ENCODE results near the gene ACSM4.

ACSM4 gene

DNA sequence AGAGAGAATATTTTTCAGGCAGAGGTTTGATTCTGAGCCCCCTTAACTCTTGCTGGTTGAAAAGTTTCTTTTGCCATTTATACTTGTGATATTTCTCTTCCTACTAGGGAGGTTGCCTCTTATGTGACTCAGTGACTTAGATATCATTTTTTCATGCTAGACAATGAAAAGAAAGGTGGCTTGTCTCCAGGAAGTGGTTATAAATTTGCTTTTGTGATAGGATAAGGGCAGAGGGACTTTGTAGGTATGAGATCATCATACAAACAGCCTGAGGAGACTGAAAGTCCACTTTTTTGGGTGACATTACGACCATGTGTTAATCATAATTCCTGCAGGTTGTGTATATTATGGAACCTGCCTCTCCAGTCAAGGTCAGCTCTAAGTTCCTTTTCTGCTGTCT, 35.8 kb downstream of the ACSM4 start:
- DNase-seq (ENCODE audit: low read depth, low spot score) = no peak

DNA sequence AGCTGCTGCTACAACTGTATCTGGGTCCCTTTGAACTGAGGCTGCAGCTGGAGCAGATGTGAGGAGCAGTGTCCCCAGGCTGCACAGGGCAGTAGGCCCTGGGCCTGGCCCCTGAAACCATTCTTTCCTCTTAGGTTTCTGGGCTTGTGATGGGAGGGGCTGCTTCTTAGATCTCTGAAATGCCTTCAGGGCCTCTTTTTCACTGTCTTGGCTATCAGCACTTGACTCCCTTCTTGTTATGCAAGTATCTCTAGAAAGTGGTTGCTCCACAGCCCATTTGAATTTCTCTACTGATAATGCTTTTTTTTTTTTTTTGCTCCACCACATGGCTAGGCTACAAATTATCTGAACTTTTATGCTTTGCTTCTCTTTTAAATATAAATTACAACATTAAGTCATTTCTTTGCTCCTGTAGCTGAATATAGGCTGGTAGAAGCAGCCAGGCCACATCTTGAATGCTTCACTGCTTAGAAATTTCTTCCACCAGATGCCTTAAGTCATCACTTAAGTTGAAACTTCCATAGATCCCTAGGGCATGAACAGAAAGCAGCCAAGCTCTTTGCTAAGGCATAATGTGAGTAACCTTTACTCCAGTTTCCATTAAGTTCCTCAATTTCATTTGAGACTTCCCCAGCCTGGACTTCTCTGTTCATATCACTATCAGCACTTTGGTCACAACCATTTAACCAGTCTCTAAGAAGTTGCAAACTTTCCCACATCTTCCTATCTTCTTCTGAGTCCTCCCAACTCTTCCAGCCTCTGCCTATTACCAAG, 41.1 kb downstream of the ACSM4 start:
- DNase-seq (ENCODE audit: low read depth, low spot score) = no peak

DNA sequence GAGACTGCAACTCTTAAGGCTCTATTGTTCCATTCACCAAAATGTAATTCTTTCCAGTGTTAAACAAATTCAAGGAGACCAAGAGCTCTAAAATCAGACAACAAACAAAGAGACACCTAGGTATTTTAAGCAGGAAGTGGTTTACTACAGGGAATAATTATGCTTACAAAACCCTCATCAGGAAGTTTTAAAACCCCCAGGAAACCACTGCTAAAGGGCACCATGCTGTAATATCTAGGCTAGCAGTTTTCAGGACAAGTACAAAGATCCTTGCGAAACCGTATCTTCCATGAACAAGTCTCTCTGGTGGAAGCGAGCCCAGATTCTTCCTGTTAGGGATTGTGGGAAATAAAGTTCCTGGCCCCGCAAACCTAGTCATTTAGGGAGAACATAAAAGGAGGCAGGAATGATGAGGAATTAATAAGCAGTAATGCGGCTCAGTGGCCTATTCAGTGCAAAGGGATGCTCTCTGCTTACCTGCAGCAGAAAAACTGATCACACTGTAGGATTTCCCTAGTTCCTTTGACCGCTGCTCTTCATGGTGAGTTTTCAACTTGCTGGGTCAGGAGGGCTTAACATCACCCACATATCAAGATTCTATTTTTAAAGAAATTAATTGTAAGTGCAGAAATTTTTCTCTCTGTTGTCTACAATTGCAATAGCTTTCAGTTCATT, 42.8 kb downstream of the ACSM4 start:
- DNase-seq (ENCODE audit: low read depth, low spot score) = no peak

DNA sequence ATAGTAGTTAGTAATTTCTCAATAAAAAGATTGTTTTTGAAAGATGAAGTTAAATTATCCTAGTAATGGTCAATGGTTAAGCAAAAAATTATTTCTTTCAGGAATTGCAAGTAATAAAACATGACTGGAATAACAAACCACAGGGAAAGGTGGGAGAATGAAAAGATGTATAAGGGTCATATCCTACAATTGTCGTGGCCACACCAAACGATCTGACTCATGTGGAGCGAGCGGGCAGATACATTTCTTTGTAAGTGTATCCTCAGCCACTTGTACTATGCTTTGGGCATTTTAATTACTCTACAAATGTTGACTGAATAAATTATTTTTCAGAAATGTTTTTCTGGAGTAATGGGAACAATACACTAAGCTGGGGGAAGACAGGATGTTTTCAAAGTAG, 45.5 kb downstream of the ACSM4 start:
- DNase-seq (ENCODE audit: low read depth, low spot score) = no peak

DNA sequence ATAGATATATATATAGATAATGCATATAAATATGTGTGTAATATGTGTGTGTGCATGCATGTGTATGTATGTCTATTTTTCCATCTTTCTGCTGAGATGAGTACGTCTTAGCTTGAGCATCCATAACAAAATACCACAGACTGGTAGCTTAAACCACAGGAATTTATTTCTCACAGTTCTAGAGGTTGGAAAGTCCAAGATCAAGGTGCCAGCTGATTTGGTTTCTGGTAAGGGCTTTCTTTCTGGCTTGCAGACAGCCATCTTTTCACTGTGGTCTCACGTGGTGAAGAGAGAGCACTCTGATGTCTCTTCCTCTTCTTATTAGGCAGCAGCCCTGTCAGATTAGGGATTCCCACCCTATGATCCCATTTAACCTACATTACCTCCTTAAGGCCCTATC, 47.3 kb downstream of the ACSM4 start:
- DNase-seq (ENCODE audit: low read depth, low spot score) = no peak

DNA sequence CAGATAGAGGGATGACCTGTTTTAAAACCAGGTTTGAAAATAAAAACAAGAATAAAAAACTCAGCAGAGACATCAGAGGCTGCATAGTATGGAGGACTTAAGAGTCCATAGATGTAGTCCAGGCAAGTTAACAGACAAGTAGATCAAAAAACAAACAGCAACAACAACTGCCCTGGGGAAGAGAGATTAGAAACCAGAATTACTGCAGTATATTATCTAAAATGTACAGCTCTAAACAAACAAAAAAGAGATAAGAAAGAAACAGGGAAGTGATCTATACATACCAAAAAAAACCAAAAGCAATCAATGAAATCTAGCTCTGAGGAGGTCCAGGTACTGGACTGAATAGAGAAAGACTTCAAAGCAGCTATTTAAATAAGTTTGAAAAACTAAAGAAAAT, 48.8 kb downstream of the ACSM4 start:
- no peak for DNase-seq (ENCODE audit: low read depth, low spot score)

DNA sequence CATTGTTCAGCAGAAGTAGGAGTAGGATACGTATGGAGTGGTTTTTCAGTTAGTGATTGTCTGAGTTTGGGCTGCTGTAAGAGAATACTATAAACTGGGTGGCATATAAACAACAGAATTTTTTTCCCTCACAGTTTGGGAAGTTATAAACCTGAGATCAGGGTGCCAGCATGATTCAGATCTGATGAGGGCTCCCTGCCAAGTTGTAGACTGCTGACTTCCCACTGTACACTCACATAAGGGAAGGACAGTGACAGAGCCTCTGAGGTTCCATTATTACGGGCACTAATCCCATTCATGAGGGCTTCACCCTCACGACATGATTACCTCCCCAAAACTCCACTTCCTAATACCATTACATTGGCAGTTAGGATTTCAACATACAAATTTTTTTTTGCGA, 50.7 kb downstream of the ACSM4 start:
- no peak for DNase-seq (ENCODE audit: low read depth, low spot score)

DNA sequence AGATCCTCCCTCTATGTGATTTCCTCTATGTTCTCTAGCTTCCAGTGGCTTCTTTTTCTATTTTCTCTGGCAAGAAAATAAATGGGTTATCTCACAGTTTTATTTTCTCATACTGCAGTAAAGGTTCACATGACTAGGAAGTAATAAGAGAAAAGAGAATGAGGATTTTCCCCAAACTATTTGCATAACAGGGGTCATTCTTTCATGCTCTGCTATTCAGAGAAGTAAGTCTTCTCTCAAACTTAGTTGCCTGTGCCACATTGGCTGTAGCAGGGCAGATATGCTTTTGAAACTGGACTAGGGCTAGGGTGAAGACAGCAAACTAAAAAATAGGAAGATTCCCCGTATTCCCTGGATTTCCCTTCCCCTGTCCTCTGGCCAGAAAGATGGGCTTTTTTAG, 57.4 kb downstream of the ACSM4 start:
- DNase-seq (ENCODE audit: low read depth, low spot score) = no peak

DNA sequence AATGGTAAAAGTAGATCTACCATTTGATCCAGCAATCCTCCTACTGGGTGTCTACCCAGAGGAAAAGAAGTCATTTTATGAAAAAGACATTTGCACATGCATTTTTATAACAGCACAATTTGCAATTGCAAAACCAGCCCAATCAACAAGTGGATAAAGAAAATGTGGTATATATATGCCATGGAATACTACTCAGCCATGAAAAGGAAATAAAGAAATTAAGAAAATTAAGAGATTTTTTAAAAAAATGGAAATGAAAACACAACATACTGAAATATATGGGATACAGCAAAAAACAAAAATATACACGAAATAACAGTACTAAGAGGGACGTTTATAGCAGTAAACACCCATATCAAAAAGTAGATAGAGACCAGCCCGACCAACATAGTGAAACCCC, 58.9 kb downstream of the ACSM4 start:
- DNase-seq (ENCODE audit: low read depth, low spot score) = no peak

DNA sequence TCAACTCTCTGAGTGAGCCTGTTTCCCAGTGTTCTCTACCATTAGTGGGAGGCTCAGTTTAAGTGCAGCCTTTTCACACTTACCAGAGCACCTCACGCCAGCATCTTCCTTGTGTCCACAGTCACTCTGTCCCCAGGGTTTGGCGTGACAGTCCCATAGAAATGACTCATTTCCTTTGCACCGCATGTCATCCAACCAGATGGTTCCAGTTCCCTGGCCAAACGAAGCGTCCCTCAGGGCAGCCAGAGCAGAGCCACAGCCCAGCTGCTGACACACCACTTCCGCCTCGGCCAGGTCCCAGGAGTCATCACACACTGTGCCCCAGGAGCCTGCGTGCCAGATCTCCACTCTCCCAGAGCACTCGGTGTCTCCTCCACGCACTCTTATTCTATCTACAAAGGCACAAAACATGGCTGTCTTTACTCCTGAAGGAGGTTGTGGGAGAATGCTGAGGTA, 65.4 kb downstream of the ACSM4 start:
- no peak for DNase-seq (ENCODE audit: low read depth, low spot score)

DNA sequence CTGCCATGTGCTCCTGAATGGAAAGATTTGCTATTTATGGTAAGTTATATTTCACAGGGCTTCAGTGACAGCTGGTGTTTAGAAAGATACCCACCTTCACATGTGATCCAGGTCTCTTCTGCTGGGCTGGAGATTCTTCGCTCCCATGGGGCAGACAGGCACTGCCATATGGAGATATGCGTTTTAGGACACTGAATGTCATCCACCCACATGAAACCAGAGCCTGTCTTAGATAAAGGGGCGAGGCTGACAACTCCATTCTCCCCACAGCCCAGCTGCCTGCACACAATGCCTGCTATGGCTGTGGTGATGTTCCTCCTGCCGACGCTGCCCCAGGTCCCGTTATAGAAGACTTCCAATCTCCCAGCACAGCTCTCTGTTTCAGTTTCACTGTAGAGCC, 69.4 kb downstream of the ACSM4 start:
- no peak for DNase-seq (ENCODE audit: low read depth, low spot score)

DNA sequence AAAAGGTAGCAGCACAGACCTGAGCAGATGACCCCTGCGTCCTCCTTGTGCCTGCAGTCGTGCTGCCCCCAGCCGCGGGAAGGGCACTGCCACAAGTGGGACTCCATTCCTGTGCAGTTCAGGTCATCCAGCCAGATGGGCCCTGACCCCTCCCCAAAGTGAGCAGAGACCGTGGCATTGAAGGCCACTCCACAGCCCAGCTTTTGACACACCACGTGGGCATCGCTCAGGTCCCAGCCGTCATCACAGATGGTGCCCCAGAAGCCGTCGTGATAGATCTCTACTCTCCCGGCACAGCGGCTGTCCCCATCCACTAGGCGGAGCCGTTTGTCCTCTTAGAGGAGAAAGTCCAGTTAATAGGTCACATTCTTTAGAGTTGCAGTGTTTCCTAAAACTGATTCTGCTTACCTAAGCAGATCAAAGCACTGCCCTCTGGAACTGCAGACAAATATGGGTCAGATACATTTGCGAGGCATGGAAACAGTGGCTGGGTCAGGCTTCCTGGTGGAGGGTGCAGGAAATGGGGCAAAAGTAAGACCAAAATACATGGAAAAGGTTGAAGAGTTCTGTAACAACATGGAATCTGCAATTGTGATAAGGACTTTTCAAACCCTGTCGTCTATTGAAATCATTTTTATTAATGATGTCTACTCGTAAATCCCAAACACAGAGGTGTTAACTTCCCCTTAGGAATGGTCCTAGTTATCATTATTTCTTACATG, 70.7 kb downstream of the ACSM4 start:
- DNase-seq (ENCODE audit: low read depth, low spot score) = no peak

DNA sequence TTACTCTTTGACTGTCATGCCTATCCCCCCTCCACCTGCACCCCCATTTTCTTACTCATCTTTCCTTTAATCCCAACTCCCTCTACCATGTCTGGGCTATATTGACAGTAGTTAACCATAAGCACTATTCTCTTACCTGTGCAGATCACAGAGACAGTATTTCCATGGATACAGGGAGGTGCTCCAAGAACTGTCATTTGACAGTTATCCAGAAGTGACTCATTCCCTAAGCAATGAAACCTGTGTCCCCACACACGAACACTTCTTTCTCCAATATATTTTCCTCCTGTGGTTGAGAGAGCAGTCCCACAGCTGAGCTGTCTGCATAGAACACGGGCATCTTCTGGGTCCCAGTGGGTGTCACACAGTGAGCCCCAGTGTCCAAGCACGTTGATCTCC, 71.3 kb downstream of the ACSM4 start:
- no peak for DNase-seq (ENCODE audit: low read depth, low spot score)

DNA sequence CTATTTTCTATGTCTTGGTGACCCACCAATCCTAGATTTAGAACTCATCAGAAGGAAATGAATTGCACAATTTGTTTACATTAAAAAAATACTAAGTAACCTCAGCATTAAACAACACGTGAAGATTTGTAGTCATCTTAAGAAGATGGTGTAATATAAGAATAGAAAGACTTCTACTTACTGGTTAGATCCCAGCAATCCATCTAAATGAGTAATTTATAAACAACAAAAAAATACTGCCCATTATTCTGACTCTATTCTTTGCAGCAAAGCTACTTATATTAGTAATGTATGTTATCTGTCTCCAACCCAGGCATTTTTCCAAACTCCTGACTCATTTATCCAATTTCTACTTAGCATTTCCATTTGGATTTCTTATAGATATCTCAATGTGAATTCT, 72.3 kb downstream of the ACSM4 start:
- no peak for DNase-seq (ENCODE audit: low read depth, low spot score)
